ENCODE measurements around the gene SOBP. TPM values are rescaled to one million over a fixed set of nuclear protein-coding genes. Genes with fewer than 3 reads are reported as not detected.

Gene SOBP
- total RNA-seq, 2 experiments from 2014 or later, result 0.05 to 0.17 TPM

GRCh38 chr6:107458672-107459282 lies 31.1 kb upstream of the SOBP start:
- ChIA-PET CTCF (interaction anchor here (0.5 to 1.9 kb wide), 7 partner anchors 21 to 839 kb away, joined by 3 to 9 read pairs (median 3); partner anchors contain the start of gene MTRES1), POLR2A (interaction anchor here (0.6 to 1.6 kb wide), 17 partner anchors 10 to 1924 kb away, joined by 3 to 9 read pairs (median 4); partner anchors contain the start of genes BEND3, MTRES1, SEC63 and SNX3)
- Histone ChIP-seq H3K9me3 (ENCODE audit: control insufficient read depth in 1 of 2, insufficient read depth in 1 of 2, low read length in 2 of 2) (no peaks in the 10 kb centered on the region), H3K36me3 (ENCODE audit: insufficient read depth, low read length) (no peaks in the 10 kb centered on the region), H3K4me1 (ENCODE audit: insufficient read depth, low read length) (peaks cover 16% of the 10 kb centered on the region), H3K27me3 (ENCODE audit: control insufficient read depth in 1 of 2, insufficient read depth in 2 of 2, low read length in 2 of 2) (no peaks in the 10 kb centered on the region), H3K4me3 (ENCODE audit: low read length) (peak overlapping the region; percentile 91), H3K27ac (ENCODE audit: low read depth in 1 of 2, low read length in 2 of 2) (peak overlapping the region in 1 of 2 donors; percentile 79)
- peak in 13 of 14 experiments; percentile 1 to 56 (median 10) for DNase-seq
- intact Hi-C loops (cut with DNase I, micrococcal nuclease), result loop anchor here in 1 of 2 experiments (5.0 to 10.0 kb wide), 5 partner anchors 344 to 1636 kb away; partner anchors contain the start of genes AFG1L, BEND3, CEP57L1 and MTRES1
- Mint-ChIP-seq H3K27me3 (no peaks in the 10 kb centered on the region), H3K4me3 (peak overlapping the region; percentile 94), H3K27ac (peak overlapping the region; percentile 97), H3K36me3 (ENCODE audit: low read depth) (peaks cover 27% of the 10 kb centered on the region), H3K4me1 (ENCODE audit: low read depth) (peaks cover 23% of the 10 kb centered on the region), H3K9me3 (no peaks in the 10 kb centered on the region)
- TF ChIP-seq, protein P1, sequence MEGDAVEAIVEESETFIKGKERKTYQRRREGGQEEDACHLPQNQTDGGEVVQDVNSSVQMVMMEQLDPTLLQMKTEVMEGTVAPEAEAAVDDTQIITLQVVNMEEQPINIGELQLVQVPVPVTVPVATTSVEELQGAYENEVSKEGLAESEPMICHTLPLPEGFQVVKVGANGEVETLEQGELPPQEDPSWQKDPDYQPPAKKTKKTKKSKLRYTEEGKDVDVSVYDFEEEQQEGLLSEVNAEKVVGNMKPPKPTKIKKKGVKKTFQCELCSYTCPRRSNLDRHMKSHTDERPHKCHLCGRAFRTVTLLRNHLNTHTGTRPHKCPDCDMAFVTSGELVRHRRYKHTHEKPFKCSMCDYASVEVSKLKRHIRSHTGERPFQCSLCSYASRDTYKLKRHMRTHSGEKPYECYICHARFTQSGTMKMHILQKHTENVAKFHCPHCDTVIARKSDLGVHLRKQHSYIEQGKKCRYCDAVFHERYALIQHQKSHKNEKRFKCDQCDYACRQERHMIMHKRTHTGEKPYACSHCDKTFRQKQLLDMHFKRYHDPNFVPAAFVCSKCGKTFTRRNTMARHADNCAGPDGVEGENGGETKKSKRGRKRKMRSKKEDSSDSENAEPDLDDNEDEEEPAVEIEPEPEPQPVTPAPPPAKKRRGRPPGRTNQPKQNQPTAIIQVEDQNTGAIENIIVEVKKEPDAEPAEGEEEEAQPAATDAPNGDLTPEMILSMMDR (IDR thresholded peaks at IDR 0.05), result no peak
- ATAC-seq (ENCODE audit: poor library complexity), result peak; percentile 30

- ATAC-seq (ENCODE audit: poor library complexity), result peak; percentile 96
- Histone ChIP-seq H3K27me3 (ENCODE audit: control insufficient read depth in 1 of 2, insufficient read depth in 2 of 2, low read length in 2 of 2) (no peaks in the 10 kb centered on the region), H3K4me1 (ENCODE audit: insufficient read depth, low read length) (peaks cover 16% of the 10 kb centered on the region), H3K9me3 (ENCODE audit: control insufficient read depth in 1 of 2, insufficient read depth in 1 of 2, low read length in 2 of 2) (no peaks in the 10 kb centered on the region), H3K4me3 (ENCODE audit: low read length) (peak within 1 kb of the TSS; percentile 91), H3K36me3 (ENCODE audit: insufficient read depth, low read length) (no peaks in the 10 kb centered on the region), H3K27ac (ENCODE audit: low read depth in 1 of 2, low read length in 2 of 2) (peak within 1 kb of the TSS; percentile 71 to 79)
- peaks cover 23% of the 10 kb centered on the region for H3K4me1 Mint-ChIP-seq (ENCODE audit: low read depth)
- H3K9me3 Mint-ChIP-seq, result no peaks in the 10 kb centered on the region
- TF ChIP-seq, protein P1 (IDR thresholded peaks at IDR 0.05), result no peak
- DNase-seq, result peak; percentile 89 to 98 (median 96)
- H3K4me3 Mint-ChIP-seq, result peak within 1 kb of the TSS; percentile 94
- no peaks in the 10 kb centered on the region for H3K27me3 Mint-ChIP-seq
- intact Hi-C loops (cut with DNase I, micrococcal nuclease), result loop anchor here in 1 of 2 experiments (5.0 to 10.0 kb wide), 8 partner anchors 345 to 1925 kb away; partner anchors contain the start of genes AFG1L, ATG5, BEND3 and CD164
- peaks cover 25% of the 10 kb centered on the region for H3K36me3 Mint-ChIP-seq (ENCODE audit: low read depth)
- peak within 1 kb of the TSS; percentile 97 for H3K27ac Mint-ChIP-seq
- ChIA-PET POLR2A (interaction anchor here (0.5 to 1.6 kb wide), 17 partner anchors 9 to 1924 kb away, joined by 3 to 9 read pairs (median 4); partner anchors contain the start of genes BEND3, MTRES1, SEC63 and SNX3), CTCF (interaction anchor here (0.5 to 1.9 kb wide), 8 partner anchors 22 to 839 kb away, joined by 3 to 9 read pairs (median 3); partner anchors contain the start of gene MTRES1)
Observed at GRCh38 chr6:107459283-107460082, 30.4 kb upstream of the SOBP start, which contains the start of gene PDSS2. TSS of gene PDSS2 (minus strand) at chr6:107459564. CDS start at chr6:107459285, 279 bp downstream.

DNA sequence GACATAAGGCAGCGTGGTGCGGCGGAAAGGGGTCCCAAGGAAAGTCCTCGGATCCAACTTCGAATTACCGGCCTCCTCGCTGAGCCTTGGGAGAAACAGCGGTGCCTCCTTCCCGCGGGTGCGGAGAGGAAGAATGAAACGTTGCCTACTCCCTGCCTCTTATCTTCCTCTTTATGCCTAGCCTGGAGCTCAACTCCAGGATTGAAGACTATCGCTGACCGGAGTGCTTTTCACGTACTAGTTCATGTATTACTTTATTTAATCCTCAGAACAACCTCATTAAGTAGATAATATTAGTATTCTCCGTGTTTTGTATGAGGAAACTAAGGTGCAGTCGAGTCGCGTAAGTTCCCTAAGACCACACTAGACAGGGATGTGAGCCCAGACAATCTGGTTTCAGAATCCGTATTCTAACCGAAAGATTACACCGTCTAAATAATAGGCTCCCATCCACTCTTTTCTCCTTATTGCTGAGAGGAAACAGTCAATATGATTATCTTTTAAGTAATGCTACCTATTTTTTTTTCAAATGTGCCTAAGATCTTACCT lies 29.8 kb upstream of the SOBP start:
- intact Hi-C loops (cut with DNase I, micrococcal nuclease), result loop anchor here in 1 of 2 experiments (5.0 to 10.0 kb wide), 3 partner anchors 505 to 1925 kb away; partner anchors contain the start of genes ATG5 and CD164
- H3K27me3 ChIP-seq (ENCODE audit: control insufficient read depth in 1 of 2, insufficient read depth in 2 of 2, low read length in 2 of 2), result no peaks in the 10 kb centered on the region
- Mint-ChIP-seq H3K36me3 (ENCODE audit: low read depth) (peaks cover 18% of the 10 kb centered on the region), H3K4me1 (ENCODE audit: low read depth) (peaks cover 20% of the 10 kb centered on the region), H3K9me3 (no peaks in the 10 kb centered on the region), H3K4me3 (peak overlapping the region; percentile 94), H3K27ac (peak overlapping the region; percentile 97), H3K27me3 (no peaks in the 10 kb centered on the region)
- peak overlapping the region; percentile 91 for H3K4me3 ChIP-seq (ENCODE audit: low read length)
- no peak for DNase-seq
- TF ChIP-seq, protein P1 (IDR thresholded peaks at IDR 0.05), result no peak
- no peaks in the 10 kb centered on the region for H3K9me3 ChIP-seq (ENCODE audit: control insufficient read depth in 1 of 2, insufficient read depth in 1 of 2, low read length in 2 of 2)
- H3K4me1 ChIP-seq (ENCODE audit: insufficient read depth, low read length), result peaks cover 16% of the 10 kb centered on the region
- ChIA-PET CTCF (interaction anchor here (0.6 to 1.9 kb wide), 4 partner anchors 29 to 838 kb away, joined by 3 to 9 read pairs (median 3); partner anchors contain the start of gene MTRES1), POLR2A (interaction anchor here (0.9 to 1.6 kb wide), 12 partner anchors 9 to 1923 kb away, joined by 3 to 9 read pairs (median 5); partner anchors contain the start of genes BEND3, SEC63, SNX3 and SOBP)
- no peaks in the 10 kb centered on the region for H3K36me3 ChIP-seq (ENCODE audit: insufficient read depth, low read length)
- H3K27ac ChIP-seq (ENCODE audit: low read depth in 1 of 2, low read length in 2 of 2), result peak overlapping the region; percentile 71 to 79
- no peak for ATAC-seq (ENCODE audit: poor library complexity)
